Progenitor cell of endocrine pancreas (in vitro differentiated cells): Measurements from ENCODE around the gene ZIC5. TPM values are rescaled to one million over a fixed set of nuclear protein-coding genes. Genes with fewer than 3 reads are reported as not detected.

ENCODE experiments used
- DNase-seq: peaks from one replicate; pipeline ENCODE4 v3.0.0; 2021; ENCODE audit warnings: low spot score; ENCODE audit not compliant: unreplicated experiment
- H3K27ac Mint-ChIP-seq: 2 replicates; pipeline ENCODE4 v1.8.0; 2021; ENCODE audit warnings: mild to moderate bottlenecking, moderate library complexity, mixed read lengths
- H3K27me3 Mint-ChIP-seq: 2 replicates; pipeline ENCODE4 v1.8.0; 2021; ENCODE audit warnings: mixed read lengths
- H3K36me3 Mint-ChIP-seq: 2 replicates; pipeline ENCODE4 v1.8.0; 2022; ENCODE audit warnings: mixed read lengths; ENCODE audit not compliant: insufficient read depth
- H3K4me1 Mint-ChIP-seq: 2 replicates; pipeline ENCODE4 v1.8.0; 2021; ENCODE audit warnings: low read depth, mixed read lengths
- H3K4me3 Mint-ChIP-seq: 2 replicates; pipeline ENCODE4 v1.8.0; 2021; ENCODE audit warnings: low read depth, mild to moderate bottlenecking, moderate library complexity, mixed read lengths
- H3K9me3 Mint-ChIP-seq: 2 replicates; pipeline ENCODE4 v1.8.0; 2021; ENCODE audit warnings: low read depth, mixed read lengths
- total RNA-seq: library from RNA; stranded (reverse); gene quantifications from 2 replicates; pipeline ENCODE4 v1.2.1, GENCODE V29; 2021
- TF ChIP-seq, protein P1 (sequence below): fragments of 200-600 bp; sonication (generic); IDR thresholded peaks from one replicate; pipeline ENCODE4 v1.5.0; 2021; ENCODE audit warnings: antibody characterized with exemption, mild to moderate bottlenecking; ENCODE audit not compliant: unreplicated experiment

The ZIC5 gene
- total RNA-seq, 1 donor from 2014 or later, result not detected

DNA sequence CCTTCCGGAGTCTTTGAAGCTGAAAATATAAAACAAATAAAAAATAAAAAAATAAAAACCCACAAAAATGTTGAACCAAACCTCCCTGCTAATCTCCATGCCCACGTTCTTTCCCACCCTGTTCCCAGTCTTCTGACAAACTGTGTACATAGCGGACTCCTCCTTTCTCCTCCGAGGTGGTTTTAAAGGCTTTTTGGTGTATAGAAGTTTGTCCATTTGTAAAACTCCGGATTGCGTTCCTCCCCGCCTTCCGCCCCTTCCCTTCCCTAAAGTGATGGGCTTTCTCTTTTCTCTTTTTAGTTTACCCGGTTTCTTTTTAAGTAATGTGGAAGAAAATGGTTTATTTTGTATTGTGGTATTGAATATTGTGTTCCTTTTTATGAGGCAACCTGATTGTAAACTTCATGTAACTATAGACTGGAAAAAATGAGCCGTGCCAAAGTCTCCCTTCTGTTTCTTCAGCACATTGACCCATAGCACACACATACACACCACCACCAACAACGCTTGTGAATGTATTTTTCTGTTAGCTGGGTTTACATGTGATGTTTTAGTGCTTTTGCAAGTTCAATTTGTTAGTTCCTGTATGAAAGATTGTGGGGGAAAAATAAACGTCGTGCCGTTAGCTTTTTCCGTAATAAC, 14.4 kb upstream of the ZIC5 start:
- Mint-ChIP-seq H3K27me3 (peaks cover 79% of the 10 kb centered on the region), H3K27ac (peak overlapping the region; percentile 34), H3K4me3 (no peak overlapping the region), H3K4me1 (peaks cover 1% of the 10 kb centered on the region), H3K9me3 (no peaks in the 10 kb centered on the region), H3K36me3 (no peaks in the 10 kb centered on the region)
- DNase-seq, result no peak
- TF ChIP-seq, protein P1, sequence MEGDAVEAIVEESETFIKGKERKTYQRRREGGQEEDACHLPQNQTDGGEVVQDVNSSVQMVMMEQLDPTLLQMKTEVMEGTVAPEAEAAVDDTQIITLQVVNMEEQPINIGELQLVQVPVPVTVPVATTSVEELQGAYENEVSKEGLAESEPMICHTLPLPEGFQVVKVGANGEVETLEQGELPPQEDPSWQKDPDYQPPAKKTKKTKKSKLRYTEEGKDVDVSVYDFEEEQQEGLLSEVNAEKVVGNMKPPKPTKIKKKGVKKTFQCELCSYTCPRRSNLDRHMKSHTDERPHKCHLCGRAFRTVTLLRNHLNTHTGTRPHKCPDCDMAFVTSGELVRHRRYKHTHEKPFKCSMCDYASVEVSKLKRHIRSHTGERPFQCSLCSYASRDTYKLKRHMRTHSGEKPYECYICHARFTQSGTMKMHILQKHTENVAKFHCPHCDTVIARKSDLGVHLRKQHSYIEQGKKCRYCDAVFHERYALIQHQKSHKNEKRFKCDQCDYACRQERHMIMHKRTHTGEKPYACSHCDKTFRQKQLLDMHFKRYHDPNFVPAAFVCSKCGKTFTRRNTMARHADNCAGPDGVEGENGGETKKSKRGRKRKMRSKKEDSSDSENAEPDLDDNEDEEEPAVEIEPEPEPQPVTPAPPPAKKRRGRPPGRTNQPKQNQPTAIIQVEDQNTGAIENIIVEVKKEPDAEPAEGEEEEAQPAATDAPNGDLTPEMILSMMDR, result no peak

DNA sequence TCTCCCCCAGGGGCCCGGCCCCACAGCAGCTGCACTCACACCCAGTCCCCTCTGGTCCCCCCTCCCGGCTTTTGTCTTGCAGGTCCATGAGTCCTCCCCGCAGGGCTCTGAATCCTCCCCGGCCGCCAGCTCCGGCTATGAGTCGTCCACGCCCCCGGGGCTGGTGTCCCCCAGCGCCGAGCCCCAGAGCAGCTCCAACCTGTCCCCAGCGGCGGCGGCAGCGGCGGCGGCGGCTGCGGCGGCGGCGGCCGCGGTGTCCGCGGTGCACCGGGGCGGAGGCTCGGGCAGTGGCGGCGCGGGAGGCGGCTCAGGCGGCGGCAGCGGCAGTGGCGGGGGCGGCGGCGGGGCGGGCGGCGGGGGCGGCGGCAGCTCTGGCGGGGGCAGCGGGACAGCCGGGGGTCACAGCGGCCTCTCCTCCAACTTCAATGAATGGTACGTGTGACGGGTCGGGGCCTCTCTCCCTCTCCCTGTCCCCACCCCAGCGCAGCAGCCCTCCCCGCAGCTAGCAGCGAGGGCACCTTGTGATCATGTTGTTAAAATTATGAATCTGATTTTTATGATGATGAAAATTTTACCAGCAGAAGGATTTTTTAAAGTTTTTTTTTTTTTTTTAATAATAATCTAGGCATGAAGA, 13.8 kb upstream of the ZIC5 start:
- no peak overlapping the region for H3K27ac Mint-ChIP-seq
- no peaks in the 10 kb centered on the region for H3K9me3 Mint-ChIP-seq
- no peak overlapping the region for H3K4me3 Mint-ChIP-seq
- H3K27me3 Mint-ChIP-seq, result peaks cover 74% of the 10 kb centered on the region
- TF ChIP-seq, protein P1, result no peak
- H3K4me1 Mint-ChIP-seq, result peaks cover 1% of the 10 kb centered on the region
- no peak for DNase-seq
- H3K36me3 Mint-ChIP-seq, result no peaks in the 10 kb centered on the region

DNA sequence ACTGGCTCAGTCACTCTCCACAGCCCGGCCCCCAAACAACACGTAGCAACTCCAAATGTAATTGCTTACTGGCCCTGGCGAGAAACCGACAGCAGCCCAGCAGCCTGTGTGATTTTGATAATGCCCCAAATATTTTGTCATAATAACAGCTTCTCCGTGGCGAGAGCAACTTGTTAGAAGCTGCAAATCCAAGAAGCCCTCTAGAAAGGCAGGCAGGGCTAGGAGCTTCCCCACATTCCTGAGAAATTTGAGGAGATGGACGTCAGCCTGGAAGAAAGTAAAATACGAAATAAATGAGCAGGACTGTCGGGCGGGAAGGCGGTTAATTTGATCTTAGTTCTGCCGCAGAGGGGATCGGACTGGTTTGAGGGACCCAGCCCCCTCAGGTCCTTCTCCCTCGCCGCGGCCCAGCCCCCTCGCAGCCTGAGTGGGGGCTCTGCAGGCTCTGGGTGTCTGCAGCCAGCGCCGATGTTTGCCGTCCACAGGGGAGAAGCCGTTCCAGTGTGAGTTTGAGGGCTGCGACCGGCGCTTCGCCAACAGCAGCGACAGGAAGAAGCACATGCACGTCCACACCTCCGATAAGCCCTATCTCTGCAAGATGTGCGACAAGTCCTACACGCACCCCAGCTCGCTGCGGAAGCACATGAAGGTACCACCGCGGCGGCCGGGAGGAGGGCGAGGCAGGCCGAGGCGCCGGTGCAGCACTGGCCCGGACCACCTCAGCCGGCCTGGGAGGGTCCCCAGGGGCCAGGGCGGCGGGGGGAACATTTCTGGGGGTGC, 13.1 kb upstream of the ZIC5 start:
- Mint-ChIP-seq H3K9me3 (no peaks in the 10 kb centered on the region), H3K27ac (peak overlapping the region; percentile 59), H3K27me3 (peaks cover 68% of the 10 kb centered on the region), H3K4me3 (no peak overlapping the region), H3K4me1 (peaks cover 1% of the 10 kb centered on the region), H3K36me3 (no peaks in the 10 kb centered on the region)
- DNase-seq, result peak; percentile 15
- TF ChIP-seq, protein P1, result no peak

DNA sequence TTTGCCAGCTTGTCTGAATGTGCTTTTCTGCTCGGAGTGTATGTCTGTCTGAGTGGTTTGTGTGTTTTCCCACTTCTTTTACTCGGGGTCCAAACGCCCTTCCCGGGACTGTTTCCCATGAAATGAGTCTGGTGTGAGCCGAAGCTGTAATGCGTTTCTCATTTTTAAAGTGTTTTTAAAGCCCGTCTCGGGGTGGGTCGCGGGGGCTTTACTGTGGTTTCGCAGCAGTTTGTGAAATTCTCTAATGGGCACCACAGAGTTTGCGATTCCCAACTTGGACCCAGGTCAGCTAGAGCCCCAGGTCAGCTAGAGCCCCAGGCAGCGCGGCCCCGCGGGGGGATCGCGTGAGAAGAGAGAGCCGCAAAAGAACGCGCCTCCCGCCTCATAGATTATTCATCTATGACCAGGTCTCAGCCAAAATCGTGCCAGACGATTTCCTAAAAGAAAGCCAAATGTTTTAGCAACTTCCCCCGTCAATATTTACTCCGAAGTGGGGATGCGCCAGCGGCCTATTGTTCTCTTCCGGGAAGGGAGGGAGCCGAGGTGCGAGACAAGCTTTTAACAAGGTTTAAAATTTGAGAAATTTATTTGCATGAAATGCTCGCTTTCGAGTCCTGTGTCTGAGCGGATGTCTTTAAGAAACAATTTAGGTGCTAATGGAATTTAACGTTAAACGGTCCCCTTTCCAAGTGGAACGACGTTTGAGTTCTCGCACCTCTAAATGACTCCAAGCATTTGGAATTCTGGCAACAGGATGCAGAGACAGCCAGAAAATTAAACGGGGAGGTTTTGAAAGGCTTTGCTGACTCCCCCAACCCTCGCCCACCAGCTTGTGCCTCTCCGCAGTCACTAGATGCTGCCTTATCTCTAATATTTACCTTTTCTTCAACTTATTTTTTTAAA, 12.2 kb upstream of the ZIC5 start:
- H3K4me3 Mint-ChIP-seq, result no peak overlapping the region
- H3K27ac Mint-ChIP-seq, result peak overlapping the region; percentile 29
- no peaks in the 10 kb centered on the region for H3K9me3 Mint-ChIP-seq
- peaks cover 68% of the 10 kb centered on the region for H3K27me3 Mint-ChIP-seq
- no peak for DNase-seq
- peaks cover 1% of the 10 kb centered on the region for H3K4me1 Mint-ChIP-seq
- H3K36me3 Mint-ChIP-seq, result no peaks in the 10 kb centered on the region
- TF ChIP-seq, protein P1, result no peak
